HG03060 (cell line): ENCODE data around the gene PCIF1.
"Not testable (repeated sequence)": the region's sequence is repeated elsewhere in the genome, so short reads cannot be mapped to it uniquely, and the experiment has no call there.

Experiments used
- ATAC-seq: cut with Tn5 transposase; IDR thresholded peaks from one replicate; pipeline ENCODE4 v1.9.1; 2021; ENCODE audit warnings: low read depth, moderate number of reproducible peaks; ENCODE audit not compliant: unreplicated experiment

The PCIF1 gene

GRCh38 chr20:45934586-45935415 is at the start of gene PCIF1:
Gene PCIF1, plus strand, starts transcription at chr20:45934683. Its CDS starts 4,317 bp downstream, at chr20:45939000.
- peak; percentile 74 for ATAC-seq

DNA sequence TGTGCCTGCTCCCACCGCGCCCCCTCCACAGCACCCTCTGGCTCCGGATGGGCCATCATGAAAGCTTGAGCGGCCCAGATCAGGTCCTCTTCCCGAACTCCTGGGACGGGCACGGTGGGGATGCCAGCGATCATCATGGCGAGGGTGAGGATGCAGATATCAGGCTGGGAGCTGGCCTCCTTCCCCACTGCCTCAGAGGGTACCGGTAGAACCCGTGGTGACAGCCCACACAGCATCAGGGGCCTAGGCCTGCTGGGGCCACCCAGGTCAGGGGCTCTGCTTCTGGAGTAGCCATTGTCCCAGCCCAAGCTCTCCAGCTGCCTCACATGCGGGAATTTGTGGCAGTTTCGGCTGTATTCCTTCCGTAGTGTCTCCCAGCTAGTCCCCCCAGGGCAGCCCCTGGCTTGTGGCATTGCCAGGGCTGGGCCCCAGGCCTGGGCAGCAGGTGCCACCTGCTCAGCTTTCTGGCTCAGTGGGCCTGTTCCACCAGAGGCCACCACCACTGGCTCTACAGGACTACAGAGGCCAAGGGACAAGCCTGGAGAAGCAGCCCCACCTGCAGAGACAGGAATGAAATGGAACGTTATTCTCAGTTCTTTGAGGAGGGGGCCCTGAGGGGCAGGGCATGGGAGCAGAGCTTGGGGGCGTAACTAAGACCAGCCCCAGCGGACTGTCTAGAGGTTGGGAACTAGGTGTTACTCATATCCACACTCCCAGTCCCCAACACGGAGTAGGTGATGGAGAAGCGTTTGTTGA is 47.7 kb upstream of the PCIF1 start:
- ATAC-seq = no peak

DNA sequence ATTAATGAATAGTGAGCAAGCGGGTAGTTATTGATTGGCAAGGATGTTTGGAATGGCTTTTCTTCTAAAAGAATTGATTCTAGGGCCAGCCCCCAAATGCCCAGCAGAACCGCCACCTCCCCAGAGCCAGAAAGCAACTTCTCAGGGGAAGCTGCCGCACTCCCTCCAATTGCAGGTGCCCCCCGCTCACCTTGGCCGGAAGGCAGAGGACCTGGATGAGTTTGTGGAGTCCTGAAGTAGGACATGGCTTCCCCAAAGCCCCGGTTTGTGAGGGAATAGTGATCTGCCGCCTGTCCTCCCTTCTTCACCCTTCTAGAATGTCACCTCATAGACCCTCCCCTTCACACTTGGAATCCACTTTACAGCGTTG is 47.2 kb upstream of the PCIF1 start, which contains the start of gene SPATA25:
TSS of gene SPATA25 (minus strand) at position 277 of the 370 bp plus-strand sequence. CDS start at position 245, 32 bp downstream.
- no peak for ATAC-seq

GRCh38 chr20:45888681-45889080 is 45.8 kb upstream of the PCIF1 start:
- ATAC-seq = no peak

- ATAC-seq = no peak
Measured at GRCh38 chr20:45890077-45890984, 44.2 kb upstream of the PCIF1 start.

GRCh38 chr20:45890985-45891983 is 43.2 kb upstream of the PCIF1 start, which contains the start of the genes CTSA and NEURL2:
Gene CTSA, plus strand, starts transcription at chr20:45891335. Its CDS starts 234 bp downstream, at chr20:45891569.
Gene NEURL2, minus strand, starts transcription at chr20:45891208. Its CDS starts 217 bp downstream, at chr20:45890991.
- ATAC-seq = peak; percentile 40

GRCh38 chr20:45892049-45892825 is 42.2 kb upstream of the PCIF1 start:
- ATAC-seq = no peak

DNA sequence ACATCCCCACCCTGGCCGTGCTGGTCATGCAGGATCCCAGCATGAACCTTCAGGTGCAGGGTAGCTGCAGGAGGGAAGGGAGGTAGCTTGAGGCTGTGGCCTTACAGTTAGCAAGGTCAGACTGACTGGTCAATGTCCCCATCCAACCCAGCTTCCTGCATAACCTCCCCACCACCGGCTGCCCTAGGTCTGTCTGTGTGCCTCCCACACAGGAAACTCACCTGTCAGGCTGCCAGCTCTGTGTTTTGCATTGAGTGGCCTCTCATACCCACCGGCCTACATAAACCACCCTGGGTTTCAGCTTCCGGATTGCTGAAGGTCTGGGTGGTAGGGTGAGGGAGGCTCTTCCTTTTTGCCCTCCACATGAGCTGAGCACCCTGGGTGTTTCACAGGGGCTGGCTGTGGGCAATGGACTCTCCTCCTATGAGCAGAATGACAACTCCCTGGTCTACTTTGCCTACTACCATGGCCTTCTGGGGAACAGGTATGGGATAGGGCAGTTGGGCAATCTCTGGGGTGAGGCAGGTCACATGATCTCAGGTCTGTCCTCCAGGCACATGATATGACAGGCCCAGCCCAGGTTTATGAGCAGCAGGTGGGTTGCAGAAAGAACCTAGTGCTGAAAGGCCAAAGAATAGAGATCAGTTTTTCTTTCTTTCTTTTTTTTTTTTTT is 41.5 kb upstream of the PCIF1 start:
- no peak for ATAC-seq

GRCh38 chr20:45893831-45894230 is 40.7 kb upstream of the PCIF1 start:
- no peak for ATAC-seq

- no peak for ATAC-seq
Measured at GRCh38 chr20:45894797-45895196, 39.7 kb upstream of the PCIF1 start.

DNA sequence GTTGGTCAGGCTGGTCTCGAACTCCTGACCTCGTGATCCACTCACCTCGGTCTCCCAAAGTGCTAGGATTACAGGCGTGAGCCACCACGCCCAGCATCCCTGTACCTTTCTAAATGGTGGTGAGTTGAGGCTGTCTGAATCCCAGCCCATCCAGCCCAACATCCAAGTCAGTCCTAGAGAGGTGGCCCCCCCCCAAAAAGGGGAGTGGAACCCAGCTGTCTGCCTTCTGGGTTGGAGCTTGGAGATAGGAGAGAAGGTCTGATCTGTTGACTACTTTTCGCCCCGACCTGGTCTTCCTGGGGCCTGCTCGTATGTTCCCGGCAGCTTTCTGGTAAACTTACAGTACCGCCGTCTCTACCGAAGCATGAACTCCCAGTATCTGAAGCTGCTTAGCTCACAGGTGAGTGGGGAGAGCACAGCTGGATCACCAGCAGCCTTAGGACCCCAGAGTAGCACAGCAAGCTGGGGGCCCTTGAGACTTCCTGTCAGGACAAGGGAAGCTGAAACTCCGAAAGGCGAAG is 37.8 kb upstream of the PCIF1 start:
- no peak for ATAC-seq

- no peak for ATAC-seq
Measured at GRCh38 chr20:45897289-45897688, 37.2 kb upstream of the PCIF1 start.

GRCh38 chr20:45897692-45898091 is 36.8 kb upstream of the PCIF1 start:
- ATAC-seq = no peak

GRCh38 chr20:45898285-45898684 is 36.2 kb upstream of the PCIF1 start:
- ATAC-seq = no peak

DNA sequence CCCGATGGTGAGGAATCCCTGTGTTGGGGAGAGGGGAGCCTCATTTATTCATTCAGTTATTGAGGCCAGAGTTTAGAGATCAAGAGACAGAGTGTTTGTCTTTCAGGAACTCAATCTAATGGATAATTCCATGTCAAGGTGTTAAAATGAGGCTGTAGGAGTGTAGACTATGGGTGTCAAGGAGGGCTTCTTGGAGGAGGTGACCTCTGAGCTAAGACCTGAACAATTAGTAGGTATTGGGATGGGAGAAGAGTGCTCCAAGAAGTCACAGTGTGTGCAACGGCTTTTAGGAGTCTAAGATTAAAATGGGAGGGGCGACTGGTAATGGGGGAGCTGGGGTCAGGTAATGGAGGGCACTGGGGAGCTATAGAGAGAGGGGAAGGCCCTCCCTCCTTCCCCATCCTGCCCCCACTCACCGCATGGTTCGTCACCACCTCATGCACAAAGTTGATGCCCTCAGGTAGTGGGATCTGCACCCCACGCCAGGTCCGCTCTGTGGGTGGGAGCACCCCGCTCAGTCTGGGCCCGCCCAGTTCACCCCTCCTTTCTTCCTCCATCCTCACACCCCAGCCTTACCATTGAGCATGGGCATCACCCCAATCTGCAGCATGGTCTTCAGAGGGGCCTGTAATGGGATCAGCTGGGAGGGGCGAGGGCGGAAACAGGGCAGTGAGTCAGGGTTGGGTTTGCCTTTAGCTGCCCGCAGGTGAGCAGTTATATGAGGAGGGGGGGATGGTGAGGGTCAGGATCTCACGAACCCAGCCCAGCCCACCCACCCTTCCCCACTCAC is 35.2 kb upstream of the PCIF1 start:
- no peak for ATAC-seq

GRCh38 chr20:45901332-45901731 is 33.2 kb upstream of the PCIF1 start:
- not testable (repeated sequence) for ATAC-seq

GRCh38 chr20:45902199-45902701 is 32.2 kb upstream of the PCIF1 start:
- no peak for ATAC-seq
